Measurements from ENCODE around the gene CNTRL.

CNTRL gene

DNA sequence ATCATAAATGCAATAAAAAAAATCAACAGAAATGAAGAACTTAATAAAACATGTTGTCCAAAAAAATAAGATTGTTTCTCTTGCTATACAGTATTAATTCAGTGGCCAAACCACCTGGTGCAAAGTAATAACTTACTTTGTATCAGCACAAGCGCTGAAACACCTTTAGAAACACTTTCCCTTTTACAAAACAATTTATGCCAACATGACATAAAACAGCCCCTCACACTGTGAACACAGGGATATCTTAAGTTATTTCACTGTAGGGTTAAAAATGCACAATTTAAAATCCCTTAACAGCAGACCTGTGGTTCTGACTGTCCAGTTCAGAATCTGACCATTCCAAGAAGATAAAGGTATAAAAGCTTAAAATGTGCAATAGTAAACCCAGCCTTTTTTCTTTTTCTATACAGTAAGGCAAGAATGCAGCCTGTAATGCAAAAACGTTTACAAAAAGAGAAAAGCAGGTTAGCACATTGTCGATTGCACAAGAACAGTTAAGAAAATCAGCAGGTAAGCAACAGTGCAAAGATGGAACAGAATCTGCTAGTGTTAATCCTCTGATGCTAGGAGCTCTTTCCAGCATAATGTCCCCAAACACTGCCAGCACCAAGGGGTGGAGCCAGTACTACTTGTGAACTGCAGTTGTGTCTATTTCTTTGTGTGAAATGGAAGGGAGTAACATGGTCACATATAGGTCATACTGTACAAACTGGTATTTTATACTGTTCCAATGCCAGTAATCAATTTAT, 105.4 kb downstream of the CNTRL start:
- DNase-seq (ENCODE audit: low spot score), result no peak

DNA sequence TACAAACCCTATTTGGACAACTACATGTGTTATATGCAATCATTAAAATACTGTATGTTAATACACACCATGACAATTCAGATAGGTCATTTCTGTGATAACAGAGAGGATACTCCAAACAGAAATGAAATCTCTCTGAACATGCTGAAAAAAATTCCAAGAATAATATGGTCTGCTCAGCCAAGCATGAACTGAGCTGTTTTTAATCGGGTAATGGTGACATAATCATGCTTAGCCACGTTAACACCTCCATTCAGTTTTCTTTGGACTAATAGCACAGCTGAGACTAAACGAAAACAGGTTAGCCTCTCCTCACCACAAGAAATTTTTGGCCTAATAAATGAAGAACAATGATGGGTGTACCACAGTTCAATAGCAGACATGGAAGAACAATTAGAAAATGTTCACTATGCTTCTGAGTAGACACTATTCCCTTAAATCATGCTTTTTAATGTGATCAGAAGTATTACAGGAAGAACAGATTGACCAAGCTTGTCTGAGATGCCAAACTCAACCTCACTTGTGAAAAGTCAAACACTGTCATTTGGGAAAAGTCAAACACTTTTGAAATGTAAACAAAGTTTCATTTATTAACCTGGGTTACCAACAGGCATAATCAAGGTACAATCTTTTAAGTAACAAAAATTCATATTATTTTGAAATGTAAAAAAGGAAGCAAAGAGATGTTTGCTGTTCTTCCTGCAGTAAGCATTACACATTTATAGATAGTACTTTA, 107.5 kb downstream of the CNTRL start:
- DNase-seq (ENCODE audit: low spot score), result no peak

DNA sequence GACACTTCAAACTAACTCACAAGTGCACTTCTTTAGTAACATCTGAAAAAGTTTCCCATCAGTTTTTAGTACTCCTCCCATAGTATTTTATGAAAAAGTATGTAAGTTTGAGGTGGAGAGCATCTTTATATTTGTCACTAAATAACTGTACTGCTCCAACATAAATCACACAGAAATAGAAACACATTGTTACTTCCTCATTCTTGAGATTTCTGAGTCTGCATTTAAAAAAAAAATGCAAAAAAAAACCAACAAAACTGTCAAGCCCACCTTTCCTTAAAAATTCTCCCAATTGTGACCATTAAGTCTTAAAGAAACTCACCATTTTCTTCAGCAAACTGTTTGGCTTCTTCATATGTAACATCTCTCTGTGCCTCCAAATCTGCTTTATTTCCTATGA, 108.2 kb downstream of the CNTRL start:
- no peak for DNase-seq (ENCODE audit: low spot score)

GRCh38 chr9:121183666-121184423, 109.1 kb downstream of the CNTRL start:
- no peak for DNase-seq (ENCODE audit: low spot score)

- DNase-seq (ENCODE audit: low spot score), result no peak
Observed at GRCh38 chr9:121184463-121184862, 109.7 kb downstream of the CNTRL start.

- DNase-seq (ENCODE audit: low spot score), result no peak
Observed at GRCh38 chr9:121185178-121185745, 110.5 kb downstream of the CNTRL start.

DNA sequence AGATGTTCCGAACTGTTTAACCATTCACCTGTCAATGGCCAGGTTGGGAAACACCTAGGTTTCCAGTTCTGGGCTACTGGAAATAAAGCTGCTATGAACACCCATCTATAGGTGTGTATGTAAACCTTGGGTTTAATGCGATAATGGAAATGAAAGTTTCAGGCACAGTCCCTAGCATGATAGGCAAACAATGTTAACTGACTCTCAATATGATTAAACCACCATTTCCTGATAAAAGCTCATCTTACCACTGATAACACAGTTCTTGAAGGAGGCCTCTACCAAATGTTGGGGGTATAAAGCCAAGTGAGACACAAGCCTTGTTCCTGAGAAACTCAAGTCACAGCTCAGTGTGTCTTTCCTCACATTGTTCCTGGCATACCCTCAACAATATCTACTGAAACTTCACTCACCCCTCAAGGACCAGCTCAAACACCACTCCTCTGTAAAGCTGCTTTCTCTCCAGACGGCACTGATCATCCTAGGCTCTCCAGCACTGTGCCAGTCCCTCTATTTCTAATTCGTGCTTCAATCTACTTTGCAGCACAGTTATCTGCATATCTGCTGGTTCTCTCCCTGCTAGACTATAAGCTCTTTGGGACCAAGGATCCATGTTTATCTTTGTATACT, 111.1 kb downstream of the CNTRL start:
- no peak for DNase-seq (ENCODE audit: low spot score)

DNA sequence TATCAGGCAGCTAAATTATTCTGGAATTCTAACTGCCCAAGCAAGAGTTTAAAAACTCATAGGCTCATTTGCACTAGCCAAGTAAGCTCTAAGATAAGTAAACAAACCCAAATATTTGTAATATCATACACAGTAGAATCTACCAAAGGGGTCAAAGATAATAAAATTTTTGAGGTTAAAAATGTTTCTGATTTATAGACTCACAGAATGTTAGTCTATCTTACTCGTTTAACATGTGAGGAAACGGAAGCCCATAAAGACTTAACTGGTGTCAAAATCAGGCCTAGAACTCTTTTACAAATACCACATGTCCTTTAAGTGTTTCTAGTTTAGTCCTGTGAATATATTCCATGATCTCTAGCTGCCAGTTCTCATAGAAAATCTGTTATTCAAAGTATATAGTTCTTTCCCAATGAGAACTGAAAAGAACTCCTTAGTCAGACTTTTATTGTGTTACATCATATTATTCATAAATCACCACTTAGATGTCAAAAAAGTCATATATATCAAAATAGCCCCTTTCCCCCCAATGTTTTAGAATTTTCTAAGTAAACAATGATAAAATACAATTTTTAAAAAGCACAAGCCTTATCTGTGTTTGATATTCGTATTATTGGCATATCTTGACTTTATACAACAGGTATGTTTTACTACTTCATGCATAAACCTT, 113.0 kb downstream of the CNTRL start:
- DNase-seq (ENCODE audit: low spot score), result no peak

GRCh38 chr9:121189006-121189405, 114.3 kb downstream of the CNTRL start:
- DNase-seq (ENCODE audit: low spot score), result no peak

DNA sequence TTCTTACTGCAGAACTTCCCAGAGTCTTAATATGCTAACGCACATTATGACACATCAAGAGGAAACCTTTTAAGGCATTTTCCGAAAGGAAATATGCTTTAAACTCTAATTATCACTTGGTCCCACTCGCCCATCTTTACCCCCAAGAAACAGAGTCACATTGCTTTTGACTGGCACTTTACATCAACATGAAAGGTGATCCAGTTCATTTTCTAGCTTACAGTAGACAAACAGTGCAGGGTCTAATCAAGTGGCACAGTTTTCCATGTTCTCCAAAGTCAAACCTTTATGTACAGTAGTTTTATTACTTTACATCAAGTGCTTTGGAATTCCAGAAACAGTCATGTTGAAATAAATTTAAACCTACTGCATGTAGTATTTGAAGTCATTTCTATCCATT, 114.9 kb downstream of the CNTRL start:
- no peak for DNase-seq (ENCODE audit: low spot score)

DNA sequence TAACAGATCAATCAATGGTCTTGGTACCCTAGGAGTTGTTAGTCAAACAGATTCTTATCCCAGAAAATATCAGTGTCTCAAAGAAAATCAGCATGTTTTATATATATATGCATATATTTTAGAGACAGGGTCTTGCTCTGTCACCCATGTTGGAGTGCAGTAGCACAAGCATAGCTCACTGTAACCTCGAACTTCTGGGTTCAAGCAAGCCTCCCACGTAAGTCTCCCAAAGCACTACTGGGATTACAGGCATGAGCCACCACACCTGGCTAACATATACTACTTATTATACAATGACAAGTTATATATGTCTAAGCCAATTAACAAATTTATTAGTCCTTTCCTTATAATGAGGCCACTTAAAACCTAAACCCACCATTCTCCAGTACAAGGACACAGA, 116.5 kb downstream of the CNTRL start:
- DNase-seq (ENCODE audit: low spot score), result no peak

DNA sequence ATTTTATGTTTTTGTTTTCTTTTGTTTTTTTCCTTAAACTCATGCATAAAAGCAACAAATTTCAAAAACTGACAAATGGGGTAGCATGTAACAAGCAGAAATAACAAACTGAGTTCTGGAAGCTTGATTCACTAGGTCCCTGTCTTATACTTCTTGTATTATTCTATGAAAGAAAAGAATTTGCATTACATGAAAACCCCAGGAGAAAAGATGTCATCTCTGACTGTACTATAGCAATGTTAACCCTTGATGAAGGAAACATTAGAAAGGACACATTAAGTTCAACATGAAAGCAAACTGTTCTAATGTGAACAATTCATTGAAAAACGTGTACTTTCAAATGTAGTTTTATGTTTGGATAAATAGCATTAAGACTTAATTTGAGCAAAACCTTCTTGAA, 117.8 kb downstream of the CNTRL start:
- DNase-seq (ENCODE audit: low spot score), result no peak

GRCh38 chr9:121192959-121193640, 118.3 kb downstream of the CNTRL start:
- no peak for DNase-seq (ENCODE audit: low spot score)

DNA sequence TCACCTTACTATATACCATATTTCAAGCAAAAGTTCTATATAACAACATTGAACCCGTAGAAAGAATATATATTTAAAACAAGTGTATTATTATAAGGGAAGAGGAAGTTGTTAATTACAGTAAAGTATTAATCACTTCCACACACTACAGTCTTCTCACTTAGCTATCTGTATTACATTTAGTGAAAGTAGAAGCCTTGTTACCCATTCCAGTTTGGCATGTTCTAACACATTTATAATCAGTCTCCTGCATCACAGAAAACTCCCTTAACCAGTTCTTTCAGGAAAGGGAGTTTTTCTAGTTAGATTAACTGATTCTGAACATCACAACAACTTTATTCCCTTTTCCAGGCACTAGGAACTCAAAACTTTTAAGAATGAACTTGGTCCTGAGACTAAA, 120.0 kb downstream of the CNTRL start:
- no peak for DNase-seq (ENCODE audit: low spot score)

DNA sequence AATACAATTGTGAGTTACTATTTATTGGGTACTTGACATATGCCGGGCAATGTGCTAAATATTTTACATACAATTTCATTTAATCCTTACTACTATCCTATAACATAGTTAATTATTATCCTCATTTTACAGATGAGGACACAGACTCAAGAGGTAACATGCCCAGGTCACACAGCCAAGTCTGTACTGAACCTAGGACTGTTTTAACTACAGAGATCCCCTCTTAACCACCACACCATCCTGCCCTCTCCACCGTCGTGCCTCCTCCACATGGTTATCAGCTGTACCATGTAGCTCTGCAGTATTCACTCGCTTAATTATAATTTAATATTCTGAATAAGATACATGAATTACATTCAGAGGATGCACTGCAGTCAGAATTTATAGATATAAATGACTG, 121.6 kb downstream of the CNTRL start:
- no peak for DNase-seq (ENCODE audit: low spot score)

DNA sequence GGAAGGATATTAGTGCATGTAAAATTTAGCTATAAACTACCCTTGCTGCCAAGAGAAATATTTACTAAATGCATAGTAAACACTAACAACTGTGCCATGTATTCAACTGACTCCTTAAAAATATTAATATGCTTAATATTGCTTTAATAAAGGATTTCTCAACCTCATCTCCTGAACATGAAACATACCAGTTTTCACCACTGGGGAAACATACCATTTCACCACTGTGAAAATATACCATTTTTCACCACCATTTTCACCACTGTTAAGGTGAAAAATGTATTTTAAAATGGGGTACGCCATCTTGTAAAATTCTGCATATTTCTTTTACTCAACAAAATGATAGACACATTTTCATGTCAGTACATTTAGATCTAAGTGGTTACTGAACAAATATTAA, 122.4 kb downstream of the CNTRL start:
- DNase-seq (ENCODE audit: low spot score), result no peak

- no peak for DNase-seq (ENCODE audit: low spot score)
Observed at GRCh38 chr9:121198512-121199042, 123.8 kb downstream of the CNTRL start.

- no peak for DNase-seq (ENCODE audit: low spot score)
Observed at GRCh38 chr9:121199921-121200320, 125.2 kb downstream of the CNTRL start.

DNA sequence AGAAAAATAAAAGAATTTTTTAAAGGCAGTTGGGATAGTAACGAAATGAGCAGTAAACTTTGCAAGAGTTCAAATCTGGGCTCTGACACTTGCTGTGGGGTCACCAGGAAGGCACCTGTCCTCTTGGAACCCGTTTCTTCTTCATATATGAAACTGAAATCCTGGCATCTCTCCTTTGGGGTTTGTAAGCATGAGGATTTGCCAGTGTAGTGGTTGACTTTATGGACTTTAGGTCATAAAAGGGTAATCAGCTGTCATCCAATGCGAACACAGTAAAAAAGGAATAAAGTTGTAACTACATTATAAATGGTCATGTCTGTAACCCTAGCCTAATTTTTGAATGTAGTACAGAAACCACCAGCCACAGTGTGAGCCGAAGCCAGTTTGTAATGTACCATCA, 125.6 kb downstream of the CNTRL start:
- no peak for DNase-seq (ENCODE audit: low spot score)

DNA sequence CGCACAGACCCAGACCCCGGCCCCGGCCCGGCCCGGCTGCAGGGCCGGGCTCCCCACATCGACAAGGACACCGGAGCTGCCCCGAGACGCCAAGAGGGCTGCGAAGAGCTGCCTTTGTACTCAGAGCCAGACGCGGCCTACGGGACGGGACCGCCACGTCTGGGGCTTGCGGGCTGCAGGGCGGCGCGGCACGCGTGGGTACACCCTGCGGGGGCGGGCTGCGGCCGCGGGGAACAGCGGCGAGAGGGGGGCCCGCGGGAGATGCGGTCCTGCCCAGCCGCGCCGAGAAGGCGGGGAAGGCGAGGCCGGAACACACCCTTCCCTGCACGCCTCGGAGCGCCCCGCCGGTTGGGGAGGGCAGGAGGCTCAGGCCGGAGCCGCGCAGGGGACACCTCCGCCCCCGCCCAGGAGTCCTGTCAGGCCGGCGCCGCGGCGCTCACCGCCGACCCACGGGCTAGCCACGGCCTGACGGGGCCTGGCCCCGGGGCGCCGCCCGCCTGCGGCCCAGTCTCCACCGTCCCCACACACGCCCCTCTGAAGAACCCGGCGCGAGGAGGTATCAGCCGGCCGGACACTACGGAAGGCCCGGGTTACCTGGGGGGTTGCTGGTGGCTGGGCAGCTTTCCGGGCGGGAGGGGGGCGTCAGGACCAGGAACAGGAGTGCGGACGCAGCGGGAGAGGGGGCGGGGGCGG, 126.4 kb downstream of the CNTRL start:
- DNase-seq (ENCODE audit: low spot score), result no peak
